K562 (cell line): ENCODE results near the gene VASH2. TPM values are rescaled to one million over a fixed set of nuclear protein-coding genes. Genes with fewer than 3 reads are reported as not detected.

ENCODE experiments used
- BCL6 ChIP-seq: fragments of 250-450 bp; sonication (Bioruptor Pico); IDR thresholded peaks from 2 replicates; pipeline ENCODE4 v1.4.0; 2020
- BRD4 ChIP-seq: fragments of 200-600 bp; sonication (generic); IDR thresholded peaks from 2 replicates; pipeline ENCODE4 v1.6.1; 2017; ENCODE audit warnings: inconsistent platforms
- DNMT1 ChIP-seq: fragments of 450-650 bp; IDR thresholded peaks from 2 replicates; pipeline ENCODE4 v1.6.1; 2016; ENCODE audit warnings: antibody characterized with exemption, mild to moderate bottlenecking
- ELF4 ChIP-seq: fragments of 450-650 bp; formaldehyde crosslinking; IDR thresholded peaks from 2 replicates; pipeline ENCODE4 v1.4.0; 2022; ENCODE audit warnings: missing genetic modification characterization
- FIP1L1 ChIP-seq: fragments of 200-400 bp; formaldehyde crosslinking; IDR thresholded peaks from 2 replicates; pipeline ENCODE4 v1.6.1; 2018; ENCODE audit warnings: mild to moderate bottlenecking, low read depth, low read length; ENCODE audit not compliant: poor library complexity, severe bottlenecking
- FOS ChIP-seq: IDR thresholded peaks from 3 replicates; pipeline ENCODE4 v1.6.1; 2011; ENCODE audit not compliant: insufficient read length; ENCODE audit errors: extremely low read depth
- FOSL1 ChIP-seq: fragments of 200-800 bp; sonication (Bioruptor generic); conservative IDR thresholded peaks from 2 replicates; pipeline ENCODE4 v1.6.1; 2016; ENCODE audit warnings: missing genetic modification characterization, missing compliant biosample characterization
- GABPB1 ChIP-seq: sonication (generic); formaldehyde crosslinking; IDR thresholded peaks from 2 replicates; pipeline ENCODE4 v1.8.0; 2022; ENCODE audit warnings: mild to moderate bottlenecking, missing genetic modification reagents
- GTF2B ChIP-seq: IDR thresholded peaks from 2 replicates; pipeline ENCODE4 v1.6.1; 2011; ENCODE audit not compliant: insufficient read length; ENCODE audit errors: extremely low read depth
- HBP1 ChIP-seq: fragments of 450-650 bp; formaldehyde crosslinking; IDR thresholded peaks from 2 replicates; pipeline ENCODE4 v1.4.0; 2022; ENCODE audit warnings: missing genetic modification characterization
- HLTF ChIP-seq: fragments of 450-650 bp; IDR thresholded peaks from 2 replicates; pipeline ENCODE4 v1.6.1; 2016
- KLF10 ChIP-seq: fragments of 250-450 bp; sonication (Bioruptor Pico); IDR thresholded peaks from 2 replicates; pipeline ENCODE4 v1.6.1; 2021; ENCODE audit warnings: matching md5 sums
- NCOA1 ChIP-seq: fragments of 450-650 bp; IDR thresholded peaks from 2 replicates; pipeline ENCODE4 v1.6.1; 2016; ENCODE audit warnings: low read depth
- NCOA4 ChIP-seq: fragments of 450-650 bp; IDR thresholded peaks from 2 replicates; pipeline ENCODE4 v1.6.1; 2018; ENCODE audit warnings: mild to moderate bottlenecking; ENCODE audit not compliant: partially characterized antibody
- NFYB ChIP-seq: IDR thresholded peaks from 2 replicates; pipeline ENCODE4 v1.6.1; 2011; ENCODE audit warnings: mild to moderate bottlenecking, moderate library complexity; ENCODE audit not compliant: insufficient read length; ENCODE audit errors: extremely low read depth
- PRMT5 ChIP-seq: sonication (generic); formaldehyde crosslinking; IDR thresholded peaks from 2 replicates; pipeline ENCODE4 v1.5.0; 2020; ENCODE audit warnings: missing genetic modification reagents
- RAD21 ChIP-seq, 2 experiments: fragments of 250-450 bp in 1 of 2; fragments of 450-650 bp in 1 of 2; sonication (Bioruptor Pico) in 1 of 2; formaldehyde crosslinking in 1 of 2; IDR thresholded peaks in 1 of 2; conservative IDR thresholded peaks in 1 of 2; 2 replicates each; pipeline versions ENCODE4 v1.4.0 to v1.8.0; 2020 to 2022; ENCODE audit warnings: mild to moderate bottlenecking in 2 of 2, moderate library complexity in 1 of 2
- RBM14 ChIP-seq: fragments of 200-400 bp; formaldehyde crosslinking; IDR thresholded peaks from 2 replicates; pipeline ENCODE4 v1.6.1; 2018; ENCODE audit warnings: low read depth, mild to moderate bottlenecking, low read length, moderate library complexity, borderline replicate concordance; ENCODE audit not compliant: insufficient read depth
- RBM22 ChIP-seq: fragments of 200-400 bp; formaldehyde crosslinking; IDR thresholded peaks from 2 replicates; pipeline ENCODE4 v1.6.1; 2018; ENCODE audit warnings: low read length, low read depth; ENCODE audit not compliant: poor library complexity, severe bottlenecking
- SNIP1 ChIP-seq: fragments of 450-650 bp; IDR thresholded peaks from 2 replicates; pipeline ENCODE4 v1.7.1; 2017; ENCODE audit warnings: low read depth, mild to moderate bottlenecking
- SRF ChIP-seq, 2 experiments: fragments of 250-450, 450-650 bp in 1 of 2; sonication (Bioruptor Pico) in 1 of 2; sonication (generic) in 1 of 2; formaldehyde crosslinking; IDR thresholded peaks; 2 replicates each; pipeline versions ENCODE4 v1.5.0 to v1.5.1; 2020 to 2022; ENCODE audit warnings: mild to moderate bottlenecking in 1 of 2, missing genetic modification reagents in 1 of 2
- SRSF3 ChIP-seq: fragments of 200-400 bp; formaldehyde crosslinking; IDR thresholded peaks from 2 replicates; pipeline ENCODE4 v1.6.1; 2016; ENCODE audit warnings: mild to moderate bottlenecking, low read length, moderate library complexity; ENCODE audit not compliant: insufficient read depth
- TGIF2 ChIP-seq: sonication (generic); formaldehyde crosslinking; IDR thresholded peaks from 2 replicates; pipeline ENCODE4 v1.8.1; 2022; ENCODE audit warnings: mild to moderate bottlenecking, missing genetic modification reagents, moderate library complexity
- ZBTB34 ChIP-seq: fragments of 250-450 bp; sonication (Bioruptor Pico); IDR thresholded peaks from 2 replicates; pipeline ENCODE4 v1.8.0; 2021; ENCODE audit warnings: mild to moderate bottlenecking, moderate library complexity
- ZC3H4 ChIP-seq: sonication (generic); formaldehyde crosslinking; IDR thresholded peaks from 2 replicates; pipeline ENCODE4 v1.9.0; 2021; ENCODE audit warnings: missing genetic modification reagents, borderline replicate concordance
- polyA plus RNA-seq, 8 experiments: library from polyadenylated mRNA; depleted of rRNA in 4 of 8; stranded (reverse) in 5 of 8; unstranded in 3 of 8; fragments of >200 nt; fragmentation: Nextera tagmentation in 2 of 8; fragmentation: Illumina TruSeq in 1 of 8; extraction: Ambion mirVana in 2 of 8; extraction: Trizol in 1 of 8; gene quantifications; 2 replicates each; pipeline versions ENCODE4 v1.2.1 to v1.2.3, GENCODE V29; 2011 to 2014; ENCODE audit warnings: inconsistent platforms in 1 of 8, missing spikeins in 1 of 8
- total RNA-seq, 7 experiments: library from RNA; depleted of rRNA in 6 of 7; stranded (reverse); fragments of >200 nt in 6 of 7; fragmentation: Illumina TruSeq in 2 of 7; extraction: Trizol in 2 of 7; gene quantifications; 2 replicates each; pipeline versions ENCODE4 v1.2.1 to v1.2.3, GENCODE V29; 2011 to 2021; ENCODE audit warnings: low replicate concordance in 1 of 7

VASH2 gene
- total and polyA plus RNA-seq, 9 of the 15 experiments (the other 6 are each of a cell fraction or from before 2014, with no cell fraction given), result 0.04 to 0.40 (median 0.10) TPM; not detected in 1

GRCh38 chr1:213015099-213016050 lies 65.0 kb downstream of the VASH2 start, which contains the start of gene ANGEL2 (continued):
- TF ChIP-seq TGIF2 (CRISPR knock-in tag), result no peak
- no peak for TF ChIP-seq RAD21 (CRISPR knock-in tag; conservative IDR thresholded peaks at IDR 0.05 in 1 of 2, IDR thresholded peaks at IDR 0.05 in 1 of 2)
- TF ChIP-seq RBM22, result no peak
- TF ChIP-seq SRSF3, result no peak
- no peak for TF ChIP-seq FOS
- TF ChIP-seq SNIP1, result peak; percentile 45; the same call in 1 of the 2 replicates
- no peak for TF ChIP-seq FOSL1 (tag)
- no peak for TF ChIP-seq NCOA4
- peak in 1 of 2 experiments; percentile 68; a peak in 2 of 4 replicates for TF ChIP-seq SRF (CRISPR knock-in tag; IDR thresholded peaks at IDR 0.05)
- no peak for TF ChIP-seq NCOA1
- TF ChIP-seq BCL6, result no peak
- no peak for TF ChIP-seq HLTF
- TF ChIP-seq ZBTB34, result no peak
- no peak for TF ChIP-seq PRMT5 (CRISPR knock-in tag)
- TF ChIP-seq KLF10 (CRISPR knock-in tag), result no peak
- no peak for TF ChIP-seq DNMT1
- TF ChIP-seq GABPB1 (CRISPR knock-in tag), result peak; percentile 46
- no peak for TF ChIP-seq ELF4
- no peak for TF ChIP-seq ZC3H4 (CRISPR knock-in tag)
- 0 out of 2 replicates have a peak, but pooled peaks have one; percentile 31 for TF ChIP-seq RBM14
- peak; percentile 45 for TF ChIP-seq FIP1L1
- no peak for TF ChIP-seq NFYB
- TF ChIP-seq BRD4, result 0 out of 2 replicates have a peak, but pooled peaks have one; percentile 1
- TF ChIP-seq GTF2B, result no peak
- TF ChIP-seq HBP1 (CRISPR knock-in tag), result no peak; the same call in 1 of the 2 replicates
